GM23248 (cell line): ENCODE data around the gene XBP1. TPM values are rescaled to one million over a fixed set of nuclear protein-coding genes. Genes with fewer than 3 reads are reported as not detected.
A peak's percentile ranks its signal among the peaks of the same experiment; 100 is the strongest.

Experiments
- DNase-seq: peaks from one replicate; pipeline ENCODE4 v3.0.0-alpha.2; 2015
- H2AFZ ChIP-seq: fragments of 200-600 bp; sonication (generic); 2 replicates; pipeline ENCODE4 v1.6.1; 2016; ENCODE audit warnings: antibody characterized with exemption
- H3F3A ChIP-seq: fragments of 200-600 bp; sonication (generic); 2 replicates; pipeline ENCODE4 v1.6.1; 2016; ENCODE audit warnings: mild to moderate bottlenecking, antibody characterized with exemption, mixed run types; ENCODE audit not compliant: insufficient read depth
- H3K27ac ChIP-seq: fragments of 200-600 bp; sonication (generic); 2 replicates; pipeline ENCODE4 v1.5.1; 2016; ENCODE audit warnings: mild to moderate bottlenecking
- H3K27me3 ChIP-seq: fragments of 200-600 bp; sonication (generic); replicated peaks from 2 replicates; pipeline ENCODE4 v1.6.1; 2016; ENCODE audit warnings: mild to moderate bottlenecking; ENCODE audit not compliant: insufficient read depth
- H3K36me3 ChIP-seq: fragments of 200-600 bp; sonication (generic); 2 replicates; pipeline ENCODE4 v1.6.1; 2016; ENCODE audit warnings: low read depth, mild to moderate bottlenecking
- H3K4me1 ChIP-seq: fragments of 200-600 bp; sonication (generic); 2 replicates; pipeline ENCODE4 v1.6.1; 2016; ENCODE audit warnings: mild to moderate bottlenecking; ENCODE audit not compliant: insufficient read depth
- H3K4me2 ChIP-seq: fragments of 200-600 bp; sonication (generic); one replicate; pipeline ENCODE4 v1.6.1; 2016; ENCODE audit warnings: mild to moderate bottlenecking; ENCODE audit not compliant: unreplicated experiment
- H3K4me3 ChIP-seq: fragments of 200-600 bp; sonication (generic); 2 replicates; pipeline ENCODE4 v1.5.1; 2016; ENCODE audit warnings: mild to moderate bottlenecking
- H3K79me2 ChIP-seq: fragments of 200-600 bp; sonication (generic); 2 replicates; pipeline ENCODE4 v1.6.1; 2016; ENCODE audit warnings: mild to moderate bottlenecking; ENCODE audit not compliant: insufficient read depth
- H3K9ac ChIP-seq: fragments of 200-600 bp; sonication (generic); 2 replicates; pipeline ENCODE4 v1.6.1; 2016; ENCODE audit warnings: mild to moderate bottlenecking
- H3K9me2 ChIP-seq: fragments of 200-600 bp; sonication (generic); 2 replicates; pipeline ENCODE4 v1.6.1; 2016; ENCODE audit warnings: mixed run types, mild to moderate bottlenecking, moderate library complexity; ENCODE audit not compliant: insufficient read depth
- H3K9me3 ChIP-seq: fragments of 200-600 bp; sonication (generic); one replicate; pipeline ENCODE4 v1.6.1; 2017; ENCODE audit warnings: low read depth
- H4K20me1 ChIP-seq: fragments of 200-600 bp; sonication (generic); 2 replicates; pipeline ENCODE4 v1.6.0; 2016; ENCODE audit not compliant: insufficient read depth
- EZH2 ChIP-seq: fragments of 200-600 bp; sonication (generic); IDR thresholded peaks from 2 replicates; pipeline ENCODE4 v1.6.1; 2018; ENCODE audit warnings: antibody characterized with exemption, mild to moderate bottlenecking; ENCODE audit not compliant: insufficient read depth, poor library complexity, severe bottlenecking
- EZH2phosphoT487 ChIP-seq: fragments of 200-600 bp; sonication (generic); IDR thresholded peaks from 2 replicates; pipeline ENCODE4 v1.6.1; 2018; ENCODE audit warnings: antibody characterized with exemption, moderate library complexity, mild to moderate bottlenecking, low read depth; ENCODE audit not compliant: insufficient read depth
- WGBS, 2 experiments: methylation state at CpG; one replicate each; pipeline ENCODE4 v1.1.6; 2015 to 2017; ENCODE audit warnings: low lambda C conversion rate in 2 of 2, low coverage in 1 of 2; ENCODE audit errors: missing lambda C conversion rate in 2 of 2; 5-methylcytosine and 5-hydroxymethylcytosine counted together
- in situ Hi-C: fragments of 300-500 bp; cut with MboI; formaldehyde crosslinking; loops from 2 replicates; pipeline ENCODE4 v1.15.0; 2020
- polyA plus RNA-seq: library from polyadenylated mRNA; unstranded; fragments of >200 nt; fragmentation: Nextera tagmentation; extraction: Ambion mirVana; gene quantifications from 2 replicates; pipeline ENCODE4 v1.2.1, GENCODE V29; 2016
- small RNA-seq: library from RNA; depleted of rRNA; stranded (forward); fragments of <200 nt; gene quantifications from one replicate; pipeline ENCODE3, GENCODE V24; 2014; ENCODE audit warnings: low read depth, low replicate concordance
- total RNA-seq: library from RNA; depleted of rRNA; stranded (reverse); fragments of >200 nt; shearing (Covaris generic); gene quantifications from 2 replicates; pipeline ENCODE4 v1.2.3, GENCODE V29; 2014; rRNA removed

XBP1 gene
- total and polyA plus RNA-seq, 2 experiments from 2014 or later = 256 to 324 TPM

DNA sequence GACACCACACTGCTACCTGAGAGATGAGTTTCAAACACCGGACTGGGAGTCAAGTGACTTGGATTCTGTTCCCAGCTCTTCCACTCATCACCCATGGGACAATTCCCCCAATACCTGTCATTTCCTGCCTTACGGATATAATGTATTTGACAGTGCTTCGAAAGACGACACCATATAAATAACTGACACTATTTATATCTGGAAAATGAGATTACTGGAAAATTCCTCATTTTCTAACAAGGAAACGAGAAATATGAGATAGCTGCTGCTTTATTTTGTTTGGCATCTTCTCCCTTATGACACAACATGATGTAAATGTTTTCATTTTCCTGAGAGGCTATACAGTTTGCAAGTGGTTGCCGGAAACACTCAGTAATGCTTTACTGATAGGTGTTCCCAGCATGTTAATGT, 49.9 kb downstream of the XBP1 start:
- Histone ChIP-seq H3K9me2 (no peaks in the 10 kb centered on the region), H3K36me3 (peaks cover 20% of the 10 kb centered on the region; the same call in 1 of the 2 replicates), H3K9me3 (no peaks in the 10 kb centered on the region), H3F3A (peaks cover 16% of the 10 kb centered on the region), H3K4me1 (peaks cover 13% of the 10 kb centered on the region; the same call in 1 of the 2 replicates), H3K9ac (peak overlapping the region; percentile 1; the same call in 1 of the 2 replicates), H3K27me3 (no peaks in the 10 kb centered on the region), H3K27ac (peak overlapping the region; percentile 51), H3K79me2 (no peaks in the 10 kb centered on the region), H2AFZ (no peak overlapping the region), H3K4me2 (peak overlapping the region; percentile 49), H4K20me1 (no peaks in the 10 kb centered on the region), H3K4me3 (peak overlapping the region; percentile 16; the same call in 1 of the 2 replicates)
- DNase-seq = peak; percentile 76
- in situ Hi-C loops = no loop called here
- WGBS, 2 experiments = 48 to 49% methylated on average over 6 of the region's 6 CpGs
- TF ChIP-seq EZH2phosphoT487 (no peak), EZH2 (no peak)

Small RNA genes lying within 50 kb of the gene (small RNA-seq; reads per million reads assigned to genes)
- gene Z93930.1 = not detected

Other genes starting within 250 kb of the XBP1 start
- 31.4 and 41.9 TPM in 2 replicates for gene TTC28, start 120.7 kb downstream of the XBP1 start, total RNA-seq
- 10.5 and 12.5 TPM in 2 replicates for gene TTC28, start 120.7 kb downstream of the XBP1 start, polyA plus RNA-seq
- gene CHEK2, start 58.7 kb downstream of the XBP1 start, total RNA-seq = 12.2 and 22.0 TPM in 2 replicates
- 19.3 and 21.8 TPM in 2 replicates for gene CHEK2, start 58.7 kb downstream of the XBP1 start, polyA plus RNA-seq
- gene HSCB, start 58.5 kb downstream of the XBP1 start, total RNA-seq = 12.0 and 21.1 TPM in 2 replicates
- 23.6 and 25.9 TPM in 2 replicates for gene HSCB, start 58.5 kb downstream of the XBP1 start, polyA plus RNA-seq
- gene CCDC117, start 27.9 kb downstream of the XBP1 start, total RNA-seq = 24.2 and 25.2 TPM in 2 replicates
- 14.6 and 16.2 TPM in 2 replicates for gene CCDC117, start 27.9 kb downstream of the XBP1 start, polyA plus RNA-seq
- gene ZNRF3, start 83.0 kb upstream of the XBP1 start, total RNA-seq = 1.8 and 3.9 TPM in 2 replicates
- 0.56 and 0.60 TPM in 2 replicates for gene ZNRF3, start 83.0 kb upstream of the XBP1 start, polyA plus RNA-seq